GM21423 (cell line): ENCODE measurements around the gene NECAB2.

Experiments used
- ATAC-seq: cut with Tn5 transposase; IDR thresholded peaks from one replicate; pipeline ENCODE4 v1.9.1; 2021; ENCODE audit warnings: mild to moderate bottlenecking, moderate library complexity; ENCODE audit not compliant: unreplicated experiment

The NECAB2 gene

DNA sequence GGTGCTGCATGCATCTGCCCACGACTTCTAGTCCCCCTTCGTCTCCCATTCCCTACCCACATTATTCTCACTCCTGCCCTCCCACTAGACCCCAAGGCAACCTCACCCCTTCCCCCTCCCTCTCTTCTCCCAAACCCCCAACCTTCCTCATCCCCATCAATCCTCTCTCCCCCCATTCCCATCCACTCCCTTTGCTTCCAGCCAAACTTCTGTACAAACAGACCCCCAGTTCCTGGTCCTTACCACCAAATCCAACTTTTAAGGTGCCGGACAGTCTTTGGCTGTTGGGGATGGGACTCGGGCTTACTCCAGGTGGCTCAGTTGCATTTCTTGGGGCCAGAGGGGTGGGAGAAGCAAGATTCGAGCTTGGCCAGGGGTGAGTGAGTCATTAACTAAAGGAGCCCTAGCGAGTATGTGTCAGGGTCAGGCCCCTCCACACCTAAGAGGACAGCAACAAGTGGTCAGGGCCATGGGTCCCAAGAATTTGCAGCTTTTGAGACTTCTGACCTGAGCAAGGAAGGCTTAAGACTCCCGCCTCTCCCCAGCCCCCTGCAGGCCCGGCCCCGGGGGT is 74.3 kb downstream of the NECAB2 start, which contains the start of gene SLC38A8:
Gene SLC38A8, minus strand, starts transcription at position 488 of the 571 bp plus-strand sequence. CDS start 638 bp downstream, outside the sequence.
- ATAC-seq, result no peak

DNA sequence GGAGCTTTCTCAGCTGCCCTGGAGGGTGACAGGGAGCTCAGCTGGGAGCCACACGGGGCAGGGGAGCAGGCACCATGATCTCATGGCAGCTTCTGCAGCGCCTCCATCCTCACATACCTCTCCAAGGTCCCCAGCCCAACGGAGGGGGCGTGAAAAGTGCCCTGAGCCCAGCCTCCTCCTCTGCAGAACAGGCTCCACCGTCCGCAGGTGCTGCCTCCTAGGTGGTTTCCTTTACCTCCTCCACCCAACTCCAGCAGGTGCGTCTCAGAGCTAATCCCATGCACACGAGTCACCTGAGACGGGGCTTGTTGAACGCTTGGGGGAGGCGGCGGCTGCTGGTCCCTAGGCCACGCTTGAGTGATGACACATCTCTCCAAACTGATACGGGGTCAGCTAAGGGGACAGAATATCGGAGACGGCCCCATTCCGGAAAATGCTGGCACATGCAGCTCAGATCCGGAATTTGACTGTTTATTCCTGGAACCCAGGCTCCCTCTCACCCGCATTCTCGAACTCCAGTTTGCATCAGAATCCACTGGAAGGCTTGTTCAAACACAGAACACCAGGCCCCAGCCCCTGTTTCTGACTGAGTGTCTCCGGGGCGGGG is 74.9 kb downstream of the NECAB2 start:
- no peak for ATAC-seq

DNA sequence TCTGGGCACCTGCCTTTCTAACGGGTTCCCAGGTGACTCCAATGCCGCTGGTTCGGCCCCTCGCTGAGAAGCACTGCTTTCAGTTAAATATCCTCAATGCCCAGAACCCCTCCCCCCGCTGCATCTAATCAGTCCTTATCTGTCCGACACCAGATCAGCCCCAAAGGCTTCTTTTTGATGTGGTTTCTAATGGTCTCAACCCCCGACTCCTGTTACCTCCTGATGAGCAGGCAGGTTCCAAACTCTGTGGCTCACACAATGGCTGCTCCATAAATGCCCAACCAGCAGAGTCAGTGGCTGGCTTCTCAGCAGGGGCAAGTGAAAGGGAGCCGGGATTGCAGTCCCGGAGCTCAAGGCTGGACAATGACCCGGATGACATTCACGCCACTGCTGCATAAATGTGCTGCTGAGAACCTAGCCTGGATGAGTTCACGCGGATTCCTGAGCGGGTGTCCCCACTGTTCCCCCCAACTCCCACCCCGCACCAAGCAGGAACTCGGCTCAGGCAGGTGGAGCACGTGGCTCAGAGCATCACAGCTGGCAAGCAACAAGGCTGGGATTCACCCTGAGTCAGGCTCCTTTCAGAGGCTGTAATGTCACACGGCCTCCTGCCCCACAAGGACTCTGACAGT is 75.6 kb downstream of the NECAB2 start:
- ATAC-seq, result no peak

DNA sequence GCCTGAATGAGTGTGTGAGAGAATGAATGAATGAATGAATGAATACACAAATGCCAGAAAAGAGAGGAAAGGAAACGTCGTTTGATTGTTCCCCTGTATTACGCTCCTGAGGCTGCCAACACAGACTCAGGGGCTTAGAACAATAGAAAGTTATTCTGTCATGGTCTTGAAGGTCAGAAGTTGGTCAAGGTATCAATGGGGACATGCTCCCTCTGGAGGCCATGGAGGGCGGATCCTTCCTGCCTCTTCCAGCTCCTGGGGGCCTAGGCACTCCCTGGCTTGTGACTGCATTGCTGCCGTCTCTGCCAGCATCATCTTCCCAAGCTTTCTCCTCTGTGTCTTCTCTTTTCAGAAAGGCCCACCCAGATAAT is 76.1 kb downstream of the NECAB2 start:
- no peak for ATAC-seq

DNA sequence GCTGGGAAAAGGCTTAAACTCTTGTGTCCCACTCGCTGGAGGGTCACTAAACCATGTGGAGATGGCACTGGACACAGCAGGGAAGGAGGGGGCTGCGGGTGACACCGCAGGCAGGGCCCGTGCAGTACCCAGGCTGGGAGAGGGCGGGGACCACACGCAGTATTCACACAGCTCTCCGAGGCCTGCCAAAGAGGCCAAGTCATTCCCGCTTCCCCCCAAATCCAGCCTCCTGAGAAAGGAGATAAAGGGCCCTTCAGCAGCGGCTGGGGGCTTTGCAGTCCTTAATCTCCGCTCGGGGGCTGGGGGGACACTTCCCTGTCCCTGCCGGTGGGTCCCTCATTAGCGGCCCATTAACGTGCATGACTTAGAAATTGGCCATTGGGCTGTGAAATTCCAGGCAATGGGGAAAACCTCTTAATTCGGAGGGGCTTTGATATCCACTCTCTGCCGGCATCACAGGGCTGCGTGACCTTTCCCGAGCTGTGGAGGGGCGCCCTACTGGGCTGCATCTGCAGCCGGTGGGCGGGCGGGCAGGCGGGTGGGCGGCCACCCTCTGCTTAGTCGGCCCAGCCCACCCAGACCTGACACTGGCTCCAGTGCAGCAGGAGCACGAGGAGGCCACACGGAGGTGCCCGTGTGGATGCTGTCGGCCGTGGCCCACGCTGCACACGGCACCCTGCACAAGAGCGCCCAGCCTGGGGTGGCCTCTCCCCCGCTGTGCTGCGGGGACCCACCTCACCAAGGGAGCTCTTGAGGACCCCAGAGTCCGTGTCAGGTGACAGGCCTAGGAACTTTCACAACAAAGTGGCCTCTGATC is 77.2 kb downstream of the NECAB2 start:
- ATAC-seq, result no peak

DNA sequence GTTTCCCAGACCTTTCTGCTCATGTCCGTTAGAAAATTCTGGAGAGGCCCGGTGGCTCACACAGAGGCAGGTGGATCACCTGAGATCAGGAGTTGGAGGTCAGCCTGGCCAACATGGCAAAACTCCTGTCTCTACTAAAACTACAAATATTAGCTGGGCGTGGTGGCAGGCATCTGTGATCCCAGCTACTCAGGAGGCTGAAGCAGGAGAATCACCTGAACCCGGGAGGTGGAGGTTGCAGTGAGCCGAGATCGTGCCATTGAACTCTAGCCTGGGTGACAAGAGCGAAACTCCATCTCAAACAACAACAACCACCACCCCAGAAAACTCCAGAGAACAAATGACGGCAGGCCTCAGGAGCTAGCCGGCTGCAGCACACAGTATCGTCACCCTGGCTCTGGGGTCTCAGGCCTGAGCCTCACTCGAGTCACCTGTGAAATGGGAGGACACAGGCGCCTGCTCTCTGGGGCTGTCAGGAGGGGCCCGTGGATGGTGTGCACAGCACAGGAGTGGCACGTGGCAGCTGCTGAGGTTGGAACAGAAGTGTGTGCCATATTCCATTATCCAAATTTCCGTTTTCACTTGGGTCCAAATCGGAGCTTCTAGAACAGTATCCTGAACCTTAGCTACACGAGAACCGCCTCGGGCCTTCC is 77.9 kb downstream of the NECAB2 start:
- ATAC-seq, result no peak

DNA sequence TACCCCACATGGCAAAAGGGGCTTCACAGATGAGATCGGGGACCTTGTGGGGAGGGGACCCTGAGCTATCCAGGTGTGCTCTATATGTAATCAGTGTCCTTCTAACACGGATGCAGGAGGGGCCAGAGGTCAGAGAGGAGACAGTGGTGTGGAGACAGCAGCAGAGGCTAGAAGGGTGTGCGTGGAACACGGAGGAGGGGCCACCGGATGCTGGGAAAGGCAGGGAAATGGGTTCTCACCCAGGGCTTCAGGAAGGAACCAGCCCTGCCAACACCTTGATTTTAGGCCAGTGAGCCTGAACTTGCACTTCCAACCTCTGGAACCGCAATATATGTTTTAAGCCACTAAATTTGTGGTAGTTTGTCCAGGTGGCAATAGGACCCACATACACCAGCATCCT is 79.2 kb downstream of the NECAB2 start:
- no peak for ATAC-seq

DNA sequence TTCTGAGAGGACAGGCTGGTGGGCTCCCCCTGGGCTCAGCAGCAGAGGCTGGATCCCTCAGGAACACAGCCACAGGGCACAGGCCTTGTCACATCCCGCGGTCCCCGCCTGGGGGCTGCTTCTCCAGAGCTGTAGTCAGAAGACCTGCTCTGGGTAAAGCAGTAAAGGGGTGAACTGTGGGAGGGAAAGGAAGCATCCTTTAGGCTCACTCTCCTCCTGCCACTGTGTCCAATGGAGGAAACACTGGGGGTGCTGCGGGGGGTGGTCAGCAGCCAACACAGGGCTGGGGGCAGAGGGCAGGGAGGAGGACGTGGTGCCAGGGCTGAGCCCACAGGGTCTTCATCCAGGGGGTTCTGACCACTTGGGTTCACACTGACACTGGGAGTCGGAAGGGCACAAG is 79.6 kb downstream of the NECAB2 start:
- no peak for ATAC-seq

DNA sequence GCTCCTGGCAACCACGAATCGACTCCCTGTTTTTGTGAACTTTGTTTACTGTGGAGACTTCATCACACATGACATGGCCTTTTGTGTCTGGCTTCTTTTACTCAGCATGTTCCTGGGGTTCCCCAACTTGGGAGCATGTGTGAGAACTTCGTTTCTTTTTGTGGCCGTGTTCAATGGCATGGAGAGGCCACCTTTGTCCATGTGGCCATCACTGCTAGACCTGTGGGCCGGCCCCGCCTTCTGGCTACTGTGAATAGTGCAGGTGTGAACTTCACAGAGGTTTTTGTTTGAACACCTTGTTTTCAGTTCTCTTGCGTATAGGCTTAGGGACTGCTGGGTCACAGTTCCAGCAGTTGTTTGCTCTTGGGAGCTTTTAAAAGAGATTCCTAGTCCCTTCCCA is 80.2 kb downstream of the NECAB2 start:
- ATAC-seq, result no peak

DNA sequence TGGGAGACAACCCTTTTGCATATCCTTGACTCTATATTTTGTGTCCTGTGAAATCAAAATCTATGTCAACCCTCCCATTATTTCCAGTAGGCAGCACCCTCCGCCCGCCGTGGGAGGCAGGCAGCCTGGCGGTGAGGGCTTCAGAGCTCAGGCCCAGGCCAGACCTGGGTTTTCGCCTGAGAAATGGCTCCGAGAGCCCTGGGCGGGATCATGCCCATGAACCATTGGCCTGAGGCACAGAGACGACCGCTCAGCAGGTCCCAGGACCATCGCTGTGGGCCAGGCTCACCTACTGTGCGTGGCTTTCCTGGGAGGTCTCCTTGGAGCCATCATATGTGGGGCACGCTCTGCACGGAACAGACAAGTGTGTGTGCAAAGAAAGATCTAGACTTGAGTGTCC is 80.8 kb downstream of the NECAB2 start:
- no peak for ATAC-seq

DNA sequence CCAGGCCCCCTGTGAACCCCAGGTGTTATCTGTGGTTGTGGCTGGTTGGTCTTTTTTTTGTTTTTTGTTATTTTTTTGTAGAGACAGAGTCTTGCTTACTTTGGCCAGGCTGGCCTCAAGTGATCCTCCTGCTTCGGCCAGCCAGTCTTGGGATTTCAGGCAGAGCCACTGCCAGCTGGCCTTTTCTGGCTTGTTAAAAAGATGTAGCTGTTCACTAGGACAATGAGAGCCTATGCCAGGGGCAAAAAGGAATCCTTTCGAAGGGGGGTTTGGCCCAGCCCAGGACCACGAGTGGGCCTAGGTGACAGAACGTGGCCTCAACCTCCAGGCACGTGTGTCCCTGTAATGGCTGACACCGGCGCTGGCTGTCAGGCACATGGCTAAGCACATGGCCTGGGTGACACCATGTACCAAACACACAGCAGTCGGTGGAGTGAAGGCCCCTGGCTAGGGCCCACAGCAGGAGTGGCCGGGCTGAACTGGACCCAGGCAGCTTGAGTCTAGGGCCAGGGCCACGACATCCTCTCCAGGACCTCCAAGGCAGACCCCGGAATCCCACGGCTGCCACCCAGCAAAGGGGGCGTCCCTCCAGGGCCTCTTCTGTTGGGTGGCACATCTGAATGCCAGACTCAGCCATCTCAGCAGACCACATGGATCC is 81.5 kb downstream of the NECAB2 start:
- no peak for ATAC-seq

DNA sequence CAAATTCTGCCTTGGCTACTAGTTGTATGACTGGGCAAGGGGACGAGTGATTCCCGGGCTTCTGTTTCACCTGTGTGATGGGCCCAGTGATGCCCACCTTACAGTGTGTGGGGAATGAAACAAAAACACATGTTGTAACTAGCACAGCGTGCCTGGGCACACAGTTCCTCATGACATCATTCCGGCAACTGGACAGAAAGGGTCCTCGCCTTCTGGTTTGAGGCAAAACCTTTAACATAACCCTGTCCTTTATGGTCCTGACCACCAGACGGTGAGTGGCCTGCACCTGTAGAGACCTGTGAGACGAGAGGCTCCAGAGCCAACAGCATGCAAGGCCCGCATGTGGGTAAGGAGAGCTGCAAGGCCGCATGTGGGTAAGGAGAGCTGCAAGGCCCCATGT is 82.3 kb downstream of the NECAB2 start:
- no peak for ATAC-seq

DNA sequence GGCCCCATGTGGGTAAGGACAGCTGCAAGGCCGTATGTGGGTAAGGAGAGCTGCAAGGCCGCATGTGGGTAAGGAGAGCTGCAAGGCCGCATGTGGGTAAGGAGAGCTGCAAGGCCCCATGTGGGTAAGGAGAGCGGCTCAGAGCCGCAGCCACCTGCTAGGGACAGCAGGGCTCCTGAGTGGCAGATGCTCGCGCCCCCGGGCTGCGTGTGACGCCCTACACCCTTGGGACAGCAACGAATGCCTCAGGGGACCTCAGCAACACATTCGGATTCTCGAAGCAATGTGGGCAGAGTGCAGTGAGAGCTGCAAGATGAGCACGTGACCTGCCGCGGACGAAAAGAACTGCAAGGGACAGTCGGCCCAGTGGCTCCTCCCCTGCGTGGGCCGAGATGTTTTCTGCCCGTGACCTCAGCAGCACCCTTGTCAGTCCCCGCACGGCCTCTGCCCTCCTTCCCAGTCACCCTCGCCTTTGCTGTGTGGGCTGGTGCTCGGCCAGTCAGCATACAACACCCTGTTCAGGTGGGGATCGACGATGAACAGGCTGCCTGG is 84.1 kb downstream of the NECAB2 start:
- no peak for ATAC-seq
